OCI-LY1 (cell line): Measurements from ENCODE around the gene CHMP1B.

Source experiments
- H2AFZ ChIP-seq: fragments of 200-600 bp; sonication (generic), shearing (Covaris generic); 2 replicates; pipeline ENCODE4 v1.6.0; 2014; ENCODE audit warnings: antibody characterized with exemption, mild to moderate bottlenecking, low read length
- H3F3A ChIP-seq: fragments of 200-600 bp; sonication (generic), shearing (Covaris generic); 2 replicates; pipeline ENCODE4 v1.6.0; 2014; ENCODE audit warnings: mild to moderate bottlenecking, antibody characterized with exemption, low read length, moderate library complexity; ENCODE audit not compliant: insufficient read depth
- H3K27ac ChIP-seq: fragments of 200-600 bp; sonication (generic); 2 replicates; pipeline ENCODE4 v1.5.1; 2014; ENCODE audit warnings: low read length, mixed run types, mild to moderate bottlenecking, low read depth; ENCODE audit not compliant: poor library complexity, severe bottlenecking
- H3K27me3 ChIP-seq: fragments of 200-600 bp; sonication (generic); 2 replicates; pipeline ENCODE4 v1.6.0; 2014; ENCODE audit warnings: antibody characterized with exemption, mild to moderate bottlenecking, low read length, moderate library complexity; ENCODE audit not compliant: insufficient read depth
- H3K36me3 ChIP-seq: fragments of 200-600 bp; sonication (generic); 2 replicates; pipeline ENCODE4 v1.6.1; 2014; ENCODE audit warnings: mild to moderate bottlenecking, antibody characterized with exemption, low read length, moderate library complexity, mixed read lengths; ENCODE audit not compliant: insufficient read depth
- H3K4me1 ChIP-seq: fragments of 200-600 bp; sonication (generic); 2 replicates; pipeline ENCODE4 v1.5.1; 2014; ENCODE audit warnings: mild to moderate bottlenecking, low read length, moderate library complexity; ENCODE audit not compliant: insufficient read depth, severe bottlenecking
- H3K4me2 ChIP-seq: fragments of 200-600 bp; sonication (generic), shearing (Covaris generic); 2 replicates; pipeline ENCODE4 v1.6.1; 2014; ENCODE audit warnings: low read length
- H3K4me3 ChIP-seq: fragments of 200-600 bp; sonication (generic); 2 replicates; pipeline ENCODE4 v1.5.1; 2014; ENCODE audit warnings: low read length, low read depth, mild to moderate bottlenecking, mixed read lengths; ENCODE audit not compliant: poor library complexity, severe bottlenecking
- H3K79me2 ChIP-seq: fragments of 200-600 bp; shearing (Covaris generic); 2 replicates; pipeline ENCODE4 v1.6.1; 2016; ENCODE audit warnings: mixed run types, low read length, mixed read lengths; ENCODE audit not compliant: insufficient read depth
- H3K9ac ChIP-seq: fragments of 200-600 bp; sonication (generic), shearing (Covaris generic); 2 replicates; pipeline ENCODE4 v1.6.1; 2014; ENCODE audit warnings: mild to moderate bottlenecking, low read length, mixed read lengths
- H3K9me2 ChIP-seq: fragments of 200-600 bp; sonication (generic), shearing (Covaris generic); 2 replicates; pipeline ENCODE4 v1.6.1; 2014; ENCODE audit warnings: low read depth, mild to moderate bottlenecking, low read length, mixed read lengths
- H3K9me3 ChIP-seq: fragments of 200-600 bp; shearing (Covaris generic); 2 replicates; pipeline ENCODE4 v1.6.1; 2014; ENCODE audit warnings: low read length, mixed read lengths
- H4K20me1 ChIP-seq: fragments of 200-600 bp; sonication (generic), shearing (Covaris generic); 2 replicates; pipeline ENCODE4 v1.6.0; 2016; ENCODE audit warnings: mild to moderate bottlenecking, low read length; ENCODE audit not compliant: insufficient read depth
- CTCF ChIP-seq: fragments of 200-600 bp; sonication (generic), shearing (Covaris generic); IDR thresholded peaks from 2 replicates; pipeline ENCODE4 v1.5.1; 2017; ENCODE audit warnings: mild to moderate bottlenecking, antibody characterized with exemption, low read length, moderate library complexity, mixed read lengths
- EZH2 ChIP-seq: fragments of 200-600 bp; sonication (generic), shearing (Covaris generic); IDR thresholded peaks from 2 replicates; pipeline ENCODE4 v1.8.0; 2017; ENCODE audit warnings: borderline replicate concordance, mixed run types, mild to moderate bottlenecking, antibody characterized with exemption, low read length, moderate library complexity, mixed read lengths

The CHMP1B gene

GRCh38 chr18:11866764-11867163 is 15.6 kb downstream of the CHMP1B start:
- H3K9ac ChIP-seq, result no peak overlapping the region
- H3K4me2 ChIP-seq, result no peak overlapping the region
- no peaks in the 10 kb centered on the region for H3K9me3 ChIP-seq
- H3F3A ChIP-seq, result no peaks in the 10 kb centered on the region
- H2AFZ ChIP-seq, result no peak overlapping the region
- H3K27ac ChIP-seq, result no peak overlapping the region
- no peaks in the 10 kb centered on the region for H4K20me1 ChIP-seq
- TF ChIP-seq CTCF, result no peak
- TF ChIP-seq EZH2, result no peak
- H3K36me3 ChIP-seq, result no peaks in the 10 kb centered on the region
- H3K27me3 ChIP-seq, result peaks cover 4% of the 10 kb centered on the region; the same call in 1 of the 2 replicates
- peaks cover 4% of the 10 kb centered on the region for H3K4me1 ChIP-seq
- no peaks in the 10 kb centered on the region for H3K9me2 ChIP-seq
- H3K79me2 ChIP-seq, result no peaks in the 10 kb centered on the region
- no peak overlapping the region for H3K4me3 ChIP-seq

GRCh38 chr18:11868230-11868629 is 17.0 kb downstream of the CHMP1B start:
- no peak for TF ChIP-seq CTCF
- no peak for TF ChIP-seq EZH2
- no peak overlapping the region for H3K4me2 ChIP-seq

GRCh38 chr18:11871501-11871900 is 20.3 kb downstream of the CHMP1B start:
- H3K4me3 ChIP-seq, result no peak overlapping the region
- H3K4me2 ChIP-seq, result no peak overlapping the region
- no peaks in the 10 kb centered on the region for H3K36me3 ChIP-seq
- H3K27me3 ChIP-seq, result no peaks in the 10 kb centered on the region; the same call in 1 of the 2 replicates
- H3K9me3 ChIP-seq, result peaks cover under 1% of the 10 kb centered on the region; the same call in 1 of the 2 replicates
- H3K4me1 ChIP-seq, result peaks cover 4% of the 10 kb centered on the region
- H3K9ac ChIP-seq, result no peak overlapping the region
- H3K9me2 ChIP-seq, result no peaks in the 10 kb centered on the region
- no peaks in the 10 kb centered on the region for H3K79me2 ChIP-seq
- TF ChIP-seq EZH2 (no peak), CTCF (no peak)
- no peaks in the 10 kb centered on the region for H3F3A ChIP-seq
- H4K20me1 ChIP-seq, result no peaks in the 10 kb centered on the region
- no peak overlapping the region for H3K27ac ChIP-seq
- no peak overlapping the region for H2AFZ ChIP-seq

More at GRCh38 chr18:11868230-11868629, 17.0 kb downstream of the CHMP1B start:
- Histone ChIP-seq H3K4me1 (peaks cover 4% of the 10 kb centered on the region), H3K27me3 (peaks cover 4% of the 10 kb centered on the region; the same call in 1 of the 2 replicates), H4K20me1 (no peaks in the 10 kb centered on the region), H3K9ac (no peak overlapping the region), H3K27ac (no peak overlapping the region), H3K9me2 (no peaks in the 10 kb centered on the region), H3K79me2 (no peaks in the 10 kb centered on the region), H2AFZ (no peak overlapping the region), H3F3A (no peaks in the 10 kb centered on the region), H3K4me3 (no peak overlapping the region), H3K9me3 (no peaks in the 10 kb centered on the region), H3K36me3 (no peaks in the 10 kb centered on the region)
